Astrocyte of the hippocampus (primary cell): Measurements from ENCODE around the gene MAPKAPK3.
"Not testable (repeated sequence)": the region's sequence is repeated elsewhere in the genome, so short reads cannot be mapped to it uniquely, and the experiment has no call there.

Experiments used
- DNase-seq: peaks from one replicate; pipeline ENCODE4 v3.0.0; 2011; ENCODE audit warnings: low read depth, low spot score

Gene MAPKAPK3

DNA sequence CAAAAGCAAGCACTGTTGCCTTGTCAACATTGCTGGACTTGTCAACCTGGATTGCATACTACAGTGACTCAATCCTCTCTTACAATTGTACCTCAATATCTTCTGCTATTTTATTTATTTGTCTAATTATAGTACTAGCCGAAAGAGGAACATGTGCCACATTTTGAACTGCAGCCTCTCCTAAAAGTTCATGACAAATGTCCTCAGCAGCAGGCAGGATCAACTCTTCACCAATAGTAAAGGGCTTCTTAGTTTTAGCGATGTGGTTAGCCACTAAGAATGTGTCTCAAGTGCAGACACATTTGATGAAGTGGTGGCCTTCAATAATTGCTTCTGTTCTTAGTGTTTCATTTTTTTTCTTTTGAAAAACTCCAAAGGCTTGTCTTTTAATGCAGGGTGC, 71.0 kb downstream of the MAPKAPK3 start:
- peak; percentile 21 for DNase-seq

DNA sequence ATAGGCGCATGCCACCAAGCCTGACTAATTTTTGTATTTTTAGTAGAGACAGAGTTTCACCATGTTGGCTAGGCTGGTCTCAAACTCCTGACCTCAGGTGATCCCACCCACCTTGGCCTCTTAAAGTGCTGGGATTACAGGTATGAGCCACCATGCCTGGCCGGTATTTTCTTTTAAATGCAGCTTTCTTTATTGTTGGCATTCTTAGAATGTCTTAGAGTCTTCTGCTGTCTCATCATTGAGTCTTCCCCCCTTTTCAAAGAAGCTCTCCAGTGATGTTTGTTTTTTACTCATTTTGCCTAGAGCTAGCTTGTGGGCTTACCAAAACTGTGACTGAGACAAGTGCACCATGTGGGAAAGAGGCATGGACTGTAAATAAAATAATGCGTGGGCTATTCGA, 71.7 kb downstream of the MAPKAPK3 start:
- not testable (repeated sequence) for DNase-seq

GRCh38 chr3:50689558-50689957, 72.6 kb downstream of the MAPKAPK3 start:
- no peak for DNase-seq

GRCh38 chr3:50695031-50695430, 78.1 kb downstream of the MAPKAPK3 start:
- DNase-seq = no peak

GRCh38 chr3:50696276-50696675, 79.3 kb downstream of the MAPKAPK3 start:
- no peak for DNase-seq

- DNase-seq = no peak
These were observed 81.3 kb downstream of the MAPKAPK3 start for GRCh38 chr3:50698269-50698668.
